ENCODE data around the gene DDX55.
"Not testable (repeated sequence)": the region's sequence is repeated elsewhere in the genome, so short reads cannot be mapped to it uniquely, and the experiment has no call there.

DDX55 gene, protein sequence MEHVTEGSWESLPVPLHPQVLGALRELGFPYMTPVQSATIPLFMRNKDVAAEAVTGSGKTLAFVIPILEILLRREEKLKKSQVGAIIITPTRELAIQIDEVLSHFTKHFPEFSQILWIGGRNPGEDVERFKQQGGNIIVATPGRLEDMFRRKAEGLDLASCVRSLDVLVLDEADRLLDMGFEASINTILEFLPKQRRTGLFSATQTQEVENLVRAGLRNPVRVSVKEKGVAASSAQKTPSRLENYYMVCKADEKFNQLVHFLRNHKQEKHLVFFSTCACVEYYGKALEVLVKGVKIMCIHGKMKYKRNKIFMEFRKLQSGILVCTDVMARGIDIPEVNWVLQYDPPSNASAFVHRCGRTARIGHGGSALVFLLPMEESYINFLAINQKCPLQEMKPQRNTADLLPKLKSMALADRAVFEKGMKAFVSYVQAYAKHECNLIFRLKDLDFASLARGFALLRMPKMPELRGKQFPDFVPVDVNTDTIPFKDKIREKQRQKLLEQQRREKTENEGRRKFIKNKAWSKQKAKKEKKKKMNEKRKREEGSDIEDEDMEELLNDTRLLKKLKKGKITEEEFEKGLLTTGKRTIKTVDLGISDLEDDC

DNA sequence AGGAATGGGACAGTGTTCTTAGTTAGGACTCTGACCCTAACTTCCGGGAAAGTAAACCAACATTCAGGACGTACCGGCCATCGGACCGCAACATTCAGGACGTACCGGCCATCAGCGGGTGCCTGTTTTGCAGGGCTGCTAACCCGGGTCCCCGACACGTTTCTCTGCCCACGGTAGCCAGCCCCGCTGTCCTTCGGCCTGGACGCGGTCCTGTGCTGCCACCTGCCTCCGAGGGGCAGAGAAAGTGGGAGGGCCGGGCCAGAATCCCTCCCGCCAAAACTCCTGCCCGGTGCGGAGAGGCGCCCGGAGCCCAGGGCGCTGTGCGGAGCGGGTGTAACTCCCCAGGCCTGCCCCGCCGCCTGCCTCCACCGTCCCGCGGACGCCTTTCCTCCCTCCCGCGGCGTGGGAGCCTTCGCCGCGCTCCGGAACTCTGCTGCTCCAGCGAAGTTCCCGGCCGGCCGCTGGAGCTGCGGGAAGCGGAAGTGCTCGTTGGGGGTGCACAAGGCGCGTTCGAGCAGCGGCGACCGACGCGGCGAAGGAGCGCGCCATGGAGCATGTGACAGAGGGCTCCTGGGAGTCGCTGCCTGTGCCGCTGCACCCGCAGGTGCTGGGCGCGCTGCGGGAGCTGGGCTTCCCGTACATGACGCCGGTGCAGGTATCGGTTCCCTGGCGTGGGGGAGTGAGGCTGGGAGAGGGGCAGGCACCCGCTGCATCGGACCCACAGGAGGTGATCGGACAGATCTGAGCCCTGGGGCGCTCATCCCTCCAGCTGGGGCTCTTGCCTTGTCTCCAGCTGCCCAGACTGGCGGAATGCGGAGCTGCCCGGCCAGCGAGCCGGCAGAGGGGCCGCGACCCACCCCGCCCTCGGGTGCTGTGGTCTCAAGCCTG, at the start of gene DDX55:
DDX55 (plus strand) TSS at position 498 of the 888 bp plus-strand sequence; CDS start at position 548, 50 bp downstream.
- DNase-seq (ENCODE audit: low spot score) (peak; percentile 59), FAIRE-seq (no peak)

DNA sequence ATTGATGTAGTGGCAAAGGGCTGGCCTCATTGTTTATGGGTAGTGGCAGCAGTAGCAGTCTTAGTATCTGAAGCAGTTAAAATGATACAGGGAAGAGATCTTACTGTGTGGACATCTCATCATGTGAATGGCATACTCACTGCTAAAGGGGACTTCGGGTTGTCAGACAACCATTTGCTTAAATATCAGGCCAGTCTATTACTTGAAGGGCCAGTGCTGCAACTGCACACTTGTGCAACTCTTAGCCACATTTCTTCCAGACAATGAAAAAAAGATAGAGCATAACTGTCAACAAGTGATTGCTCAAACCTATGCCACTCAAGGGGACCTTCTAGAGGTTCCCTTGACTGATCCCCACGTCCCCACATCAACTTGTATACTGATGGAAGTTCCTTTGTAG, 47.8 kb upstream of the DDX55 start:
- DNase-seq (ENCODE audit: low spot score); FAIRE-seq: not testable (repeated sequence)

DNA sequence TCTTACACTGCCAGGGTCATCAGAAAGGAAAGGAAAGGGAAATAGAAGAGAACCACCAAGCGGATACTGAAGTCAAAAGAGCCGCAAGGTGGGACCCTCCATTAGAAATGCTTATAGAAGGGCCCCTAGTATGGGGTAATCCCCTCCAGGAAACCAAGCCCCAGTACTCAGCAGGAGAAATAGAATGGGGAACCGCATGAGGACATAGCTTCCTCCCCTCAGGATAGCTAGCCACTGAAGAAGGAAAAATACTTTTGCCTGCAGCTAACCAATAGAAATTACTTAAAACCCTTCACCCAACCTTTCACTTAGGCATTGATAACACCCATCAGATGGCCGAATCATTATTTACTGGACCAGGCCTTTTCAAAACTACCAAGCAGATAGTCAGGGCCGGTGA, 47.1 kb upstream of the DDX55 start:
- not testable (repeated sequence) for DNase-seq (ENCODE audit: low spot score); FAIRE-seq

DNA sequence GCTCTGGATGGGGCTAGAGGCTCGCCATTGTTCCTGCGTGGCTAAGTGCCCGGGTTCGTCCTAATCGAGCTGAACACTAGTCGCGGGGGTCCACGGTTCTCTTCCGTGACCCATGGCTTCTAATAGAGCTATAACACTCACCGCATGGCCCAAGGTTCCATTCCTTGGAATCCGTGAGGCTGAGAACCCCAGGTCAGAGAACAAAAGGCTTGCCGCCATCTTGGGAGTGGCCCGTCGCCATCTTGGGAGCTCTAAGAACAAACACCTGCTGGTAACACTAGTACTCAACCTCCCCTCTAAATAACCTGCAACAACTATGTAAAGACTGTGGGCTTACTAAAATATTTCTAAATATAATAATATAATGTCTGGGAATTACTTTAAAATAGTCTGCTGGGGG, 43.4 kb upstream of the DDX55 start:
- FAIRE-seq: not testable (repeated sequence)

DNA sequence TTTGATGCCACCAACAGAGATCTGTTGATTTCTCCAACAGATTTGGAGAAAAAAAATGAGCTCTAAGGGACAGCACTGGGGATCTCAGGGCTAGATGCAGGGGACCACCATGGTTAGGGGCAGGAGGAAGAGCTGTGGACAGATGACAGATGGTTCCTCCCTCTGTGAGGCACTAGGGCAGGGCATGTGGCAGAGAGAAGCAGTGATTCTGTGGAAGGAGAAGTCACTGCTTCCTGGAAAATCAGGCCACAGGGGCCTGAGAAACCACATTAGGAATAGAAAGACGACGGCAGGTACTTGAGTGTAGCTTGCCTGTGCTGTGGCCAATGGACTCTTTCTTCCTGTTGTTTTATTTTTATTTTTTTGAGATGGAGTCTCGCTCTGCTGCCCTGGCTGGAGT, 42.4 kb upstream of the DDX55 start:
- FAIRE-seq (no peak), DNase-seq (ENCODE audit: low spot score) (no peak)

More for the DNA sequence above, 43.4 kb upstream of the DDX55 start:
- DNase-seq (ENCODE audit: low spot score): not testable (repeated sequence)

DNA sequence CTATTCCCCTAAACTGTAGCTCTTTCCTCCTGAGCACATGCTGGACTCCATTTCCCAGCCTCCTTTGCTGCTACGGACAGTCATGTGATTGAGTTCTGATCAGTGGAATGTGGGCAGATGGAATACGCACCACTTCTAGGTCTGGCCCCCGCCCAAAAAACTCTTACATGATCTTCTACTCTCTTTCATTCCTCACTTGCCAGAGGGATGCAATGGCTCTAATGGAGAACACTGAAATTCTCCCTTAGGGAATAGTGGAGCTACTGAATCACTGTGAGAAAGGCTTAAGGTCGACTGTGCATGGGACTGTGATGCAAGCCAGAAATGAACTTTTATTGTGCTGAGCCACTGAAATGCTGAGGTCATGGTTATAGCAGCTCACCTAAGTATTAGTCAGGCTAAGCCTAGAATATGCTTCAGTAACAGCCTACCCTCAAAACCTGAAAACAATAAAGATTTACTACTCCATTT, 30.5 kb upstream of the DDX55 start:
- FAIRE-seq (no peak), DNase-seq (ENCODE audit: low spot score) (no peak)

DNA sequence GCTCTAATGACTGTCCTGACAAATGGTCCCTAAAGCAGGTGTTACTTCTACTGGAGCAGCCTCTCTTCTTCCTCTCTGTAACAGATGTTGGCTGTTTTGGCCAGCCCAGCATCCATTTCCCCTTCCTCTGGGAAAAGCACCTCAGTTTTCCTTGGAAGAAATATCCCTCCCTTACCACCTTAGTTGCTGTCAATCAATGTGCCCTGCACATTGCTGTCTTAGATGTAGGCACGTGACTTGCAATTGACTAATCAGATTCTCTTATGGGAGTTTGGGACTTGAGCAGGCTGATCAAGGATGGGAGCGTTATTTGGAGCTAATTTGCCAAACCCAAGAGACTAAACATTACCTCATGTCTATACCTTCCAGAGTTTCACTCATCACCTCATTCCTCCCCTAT, 29.5 kb upstream of the DDX55 start:
- no peak for DNase-seq (ENCODE audit: low spot score)
- FAIRE-seq: no peak

DNA sequence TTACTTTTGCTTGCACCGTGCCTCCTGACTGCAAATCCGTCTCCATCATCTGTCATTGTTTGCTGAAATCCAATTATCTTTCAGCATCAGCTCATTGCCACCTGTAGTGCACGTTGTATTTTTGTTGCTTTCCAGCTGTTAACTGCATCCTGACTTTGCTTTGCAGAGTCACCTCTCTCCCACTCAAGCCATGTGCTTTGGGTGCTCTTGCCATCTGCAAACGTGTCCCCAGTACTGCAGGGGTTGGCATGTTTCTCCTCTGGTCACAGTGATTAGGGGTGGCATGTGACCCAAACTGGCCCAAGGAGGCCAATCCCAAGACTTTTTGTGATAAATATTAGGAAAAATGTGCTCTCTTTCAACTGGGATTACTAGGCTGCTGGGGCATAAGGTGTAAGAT, 28.0 kb upstream of the DDX55 start:
- DNase-seq (ENCODE audit: low spot score) (no peak), FAIRE-seq (no peak)

DNA sequence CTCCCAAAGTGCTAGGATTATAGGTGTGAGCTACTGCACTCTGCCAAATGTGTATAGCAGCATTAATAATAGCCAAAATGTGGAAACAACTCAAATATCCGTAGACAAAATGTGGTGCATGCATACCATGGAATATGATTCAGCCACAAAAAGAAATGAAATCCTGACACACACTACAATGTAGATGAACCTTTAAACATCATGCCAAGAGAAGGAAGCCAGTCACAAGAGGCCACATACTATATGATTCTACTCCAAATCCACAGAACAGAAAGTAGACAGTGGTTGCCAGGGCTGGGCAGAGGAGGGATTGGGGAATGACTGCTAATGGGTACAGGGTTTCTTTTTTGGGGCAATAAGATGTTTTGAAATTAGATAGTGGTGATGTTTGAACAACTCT, 25.3 kb upstream of the DDX55 start:
- no peak for FAIRE-seq
- no peak for DNase-seq (ENCODE audit: low spot score)

DNA sequence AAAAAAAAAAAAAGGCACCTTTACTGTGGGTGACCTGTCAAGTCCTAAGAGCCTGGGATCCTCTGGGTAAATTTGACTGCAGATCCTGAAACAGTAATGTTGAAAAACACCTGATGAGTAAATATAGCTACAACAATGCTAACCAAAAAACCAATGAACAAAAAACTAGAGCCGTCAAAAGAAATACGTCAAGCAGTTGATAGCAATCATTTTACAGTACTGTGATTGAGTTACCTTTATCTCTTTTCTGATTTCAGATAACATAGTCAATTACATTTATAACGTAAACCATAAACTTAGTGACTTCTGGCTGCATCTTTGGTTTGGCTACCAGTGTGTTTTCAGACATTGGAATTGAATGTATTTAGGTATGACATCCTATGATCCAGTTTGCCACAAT, 23.7 kb upstream of the DDX55 start:
- no peak for FAIRE-seq
- DNase-seq (ENCODE audit: low spot score): no peak

DNA sequence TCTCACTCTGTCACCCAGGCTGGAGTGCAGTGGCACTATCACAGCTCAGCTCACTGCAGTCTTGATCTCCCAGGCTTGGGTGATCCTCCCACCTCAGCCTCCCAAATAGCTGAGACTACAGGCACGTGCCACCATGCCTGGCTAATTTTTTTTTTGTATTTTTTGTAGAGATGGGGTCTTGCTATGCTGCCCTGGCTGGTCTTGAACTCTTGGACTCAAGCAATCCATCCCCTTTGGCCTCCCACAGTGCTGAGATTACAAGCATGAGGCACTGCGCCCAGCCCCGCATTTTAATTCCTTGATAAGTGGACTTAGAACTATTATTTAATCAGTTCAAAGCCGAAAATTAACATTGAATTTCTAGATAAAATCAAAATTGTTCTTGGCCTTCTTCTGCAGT, 23.1 kb upstream of the DDX55 start:
- not testable (repeated sequence) for DNase-seq (ENCODE audit: low spot score); FAIRE-seq

DNA sequence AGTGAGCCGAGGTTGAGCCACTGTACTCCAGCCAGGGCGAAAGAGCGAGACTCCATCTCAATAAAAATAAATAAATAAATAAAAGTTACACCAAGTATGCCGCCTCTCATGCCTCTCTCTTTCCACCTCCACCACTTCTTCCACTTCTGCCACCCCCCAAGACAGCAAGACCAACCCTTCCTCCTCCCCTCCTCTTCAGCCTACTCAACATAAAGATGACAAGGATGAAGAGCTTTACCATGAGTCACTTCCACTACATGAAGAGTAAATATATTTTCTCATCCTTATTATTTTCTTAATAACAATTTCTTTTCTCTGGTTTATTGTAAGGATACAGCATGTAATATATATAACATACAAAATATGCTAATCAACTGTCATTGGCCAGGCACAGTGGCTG, 21.1 kb upstream of the DDX55 start:
- DNase-seq (ENCODE audit: low spot score) (no peak), FAIRE-seq (no peak)

DNA sequence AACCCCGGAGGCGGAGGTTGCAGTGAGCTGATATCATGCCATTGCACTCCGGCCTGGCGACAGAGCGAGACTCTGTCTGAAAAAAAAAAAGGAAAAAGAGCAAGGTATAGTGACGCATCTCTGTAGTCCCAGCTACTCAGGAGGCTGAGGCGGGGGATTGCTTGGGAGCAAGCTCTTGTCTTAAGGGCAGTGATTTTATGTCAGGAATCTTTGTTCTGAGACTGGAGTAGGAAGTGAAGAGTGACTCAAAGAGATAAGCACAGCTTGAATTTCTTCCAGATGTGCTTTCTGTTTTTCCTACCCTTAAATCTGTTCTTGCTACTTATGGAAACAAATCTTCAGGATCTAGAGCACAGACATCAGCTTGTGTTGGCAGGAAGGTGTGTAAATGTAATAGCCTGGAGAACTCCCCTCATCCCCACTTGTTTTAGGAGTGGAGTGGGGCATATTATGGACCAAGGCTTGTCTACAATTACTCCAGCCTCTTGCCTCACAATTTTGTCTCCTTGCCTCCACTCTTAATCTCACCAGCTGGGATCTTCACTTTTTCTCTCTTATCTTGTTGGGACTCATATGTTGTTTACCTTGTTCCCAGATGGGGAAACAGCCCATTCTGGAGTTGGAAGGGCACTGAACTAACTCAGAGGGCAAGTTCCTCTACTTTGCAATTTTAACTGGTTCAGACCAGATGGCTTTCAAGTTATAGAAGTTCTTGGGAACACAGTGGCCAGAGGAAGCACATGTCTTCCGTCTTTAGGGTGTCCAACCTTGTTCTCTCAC, 10.0 kb upstream of the DDX55 start:
- DNase-seq (ENCODE audit: low spot score) (no peak), FAIRE-seq (no peak)

DNA sequence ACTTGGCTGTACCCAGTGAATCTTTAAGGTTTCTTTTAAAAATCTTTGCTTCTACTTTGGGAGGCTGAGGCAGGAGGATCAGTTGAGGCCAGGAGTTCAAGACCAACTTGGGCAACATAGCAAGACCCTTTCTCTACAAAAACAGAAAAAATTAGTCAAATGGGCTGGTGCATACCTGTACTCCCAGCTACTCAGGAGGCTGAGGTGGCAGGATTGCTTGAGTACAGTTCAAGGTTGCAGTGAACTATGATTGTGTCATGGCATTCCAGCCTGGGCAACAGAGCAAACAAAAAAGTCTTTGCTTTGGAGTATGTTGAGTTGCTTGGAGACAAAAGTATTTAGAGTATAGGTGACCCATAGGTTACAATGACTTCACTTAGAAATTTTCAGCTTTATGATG, 6.2 kb upstream of the DDX55 start:
- no peak for FAIRE-seq
- no peak for DNase-seq (ENCODE audit: low spot score)

DNA sequence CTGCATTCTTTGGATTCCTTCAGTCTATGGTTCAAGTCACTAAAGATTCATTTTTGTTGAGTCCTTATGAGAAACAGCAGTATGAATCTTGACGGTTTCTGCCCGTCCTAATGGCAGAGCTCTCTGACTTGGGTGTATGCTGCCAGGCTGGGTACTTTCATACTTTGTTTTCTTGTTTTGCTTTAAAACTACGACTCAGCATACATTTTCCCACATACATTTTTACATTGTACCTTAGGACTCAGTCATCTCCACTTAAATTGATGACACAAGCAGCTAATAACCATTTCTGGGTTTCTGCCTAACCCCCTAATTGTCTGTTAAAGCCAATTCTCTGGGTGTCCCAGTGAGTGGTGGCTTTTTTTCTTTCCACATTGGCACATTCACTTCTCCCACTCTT, 4.8 kb upstream of the DDX55 start:
- DNase-seq (ENCODE audit: low spot score) (no peak), FAIRE-seq (no peak)

DNA sequence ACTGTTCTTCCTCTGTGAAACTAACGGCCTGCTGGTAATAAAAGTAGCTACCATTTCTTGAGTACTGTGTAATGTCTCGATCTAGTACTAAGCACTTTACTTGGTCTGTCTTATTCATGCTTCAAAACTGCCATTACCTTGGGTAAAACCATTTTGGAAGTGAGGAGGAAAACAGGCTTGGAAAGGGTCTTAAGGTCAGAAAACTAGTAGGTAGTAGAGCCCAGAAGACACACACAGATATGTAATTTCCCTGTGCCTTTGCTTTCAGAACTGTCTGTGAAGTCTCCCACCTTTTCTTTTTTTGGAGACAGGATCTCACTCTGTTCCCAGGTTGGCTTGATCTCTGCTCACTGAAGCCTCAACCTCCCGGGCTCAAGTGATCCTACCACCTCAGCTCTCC, 3.4 kb upstream of the DDX55 start:
- FAIRE-seq (no peak), DNase-seq (ENCODE audit: low spot score) (no peak)

DNA sequence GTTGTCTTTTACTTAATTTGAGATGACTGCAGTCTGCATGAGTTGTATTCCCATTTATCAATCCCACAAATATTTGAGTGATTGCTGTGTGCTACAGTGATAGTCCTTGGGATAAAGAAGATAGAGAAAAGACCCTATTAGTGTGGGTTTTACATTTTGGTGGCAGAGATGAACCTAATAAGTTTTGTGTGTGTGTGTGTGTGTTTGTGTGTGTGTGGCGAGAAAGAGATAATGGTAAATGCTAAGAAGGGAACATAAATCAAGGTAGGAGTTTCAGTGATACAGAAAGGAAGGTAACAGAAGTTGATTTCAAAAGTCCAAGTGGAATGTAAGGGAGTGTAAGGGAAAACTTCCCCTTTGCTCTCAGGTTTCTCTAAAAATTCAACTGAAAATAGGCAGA, 2.6 kb upstream of the DDX55 start:
- FAIRE-seq: no peak
- no peak for DNase-seq (ENCODE audit: low spot score)

DNA sequence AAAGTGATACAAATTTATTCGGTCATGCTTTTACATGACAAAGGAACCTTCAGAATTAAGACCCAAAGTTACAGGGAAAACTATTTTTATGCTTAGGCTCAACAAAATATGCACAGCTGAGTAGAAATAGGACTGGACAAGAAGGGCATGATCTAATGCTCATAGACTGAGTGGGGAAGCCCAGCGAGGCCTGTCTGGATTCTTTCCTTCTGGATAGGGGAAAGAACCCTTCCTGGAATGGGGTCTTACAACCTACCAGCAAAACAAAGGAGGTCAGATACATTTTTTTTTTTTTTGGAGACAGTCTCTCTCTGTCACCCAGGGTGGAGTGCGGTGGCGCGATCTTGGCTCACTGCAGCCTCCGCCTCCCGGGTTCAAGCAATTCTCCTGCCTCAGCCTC, 2.2 kb upstream of the DDX55 start:
- FAIRE-seq (no peak), DNase-seq (ENCODE audit: low spot score) (no peak)

DNA sequence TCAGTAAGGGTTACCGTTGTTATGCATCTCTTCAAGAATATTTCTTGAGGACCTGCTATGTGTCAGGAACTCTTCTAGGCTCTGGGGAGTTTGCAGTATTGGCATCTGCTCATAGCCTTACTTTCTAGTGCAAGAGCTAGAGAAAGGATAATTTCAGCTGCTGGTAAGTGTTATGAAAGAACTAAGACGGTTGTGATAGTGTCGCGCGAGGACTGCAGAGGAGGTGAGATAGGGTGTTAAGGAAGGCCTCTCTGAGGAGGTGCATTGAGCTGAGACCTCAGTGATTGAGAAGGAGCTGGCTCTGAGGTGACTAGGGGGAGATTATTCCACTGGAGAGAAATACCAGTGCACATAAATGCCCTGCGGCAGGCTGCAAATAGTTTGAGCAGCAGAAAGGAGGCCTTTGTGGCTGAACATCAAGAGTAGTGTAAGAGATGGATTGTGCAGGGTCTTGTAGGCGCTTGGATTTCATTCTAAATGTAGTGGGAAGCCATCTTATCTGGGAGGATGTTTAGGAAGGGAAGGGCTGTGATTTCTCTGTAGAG, 824 bp downstream of the DDX55 start:
- no peak for FAIRE-seq

DNA sequence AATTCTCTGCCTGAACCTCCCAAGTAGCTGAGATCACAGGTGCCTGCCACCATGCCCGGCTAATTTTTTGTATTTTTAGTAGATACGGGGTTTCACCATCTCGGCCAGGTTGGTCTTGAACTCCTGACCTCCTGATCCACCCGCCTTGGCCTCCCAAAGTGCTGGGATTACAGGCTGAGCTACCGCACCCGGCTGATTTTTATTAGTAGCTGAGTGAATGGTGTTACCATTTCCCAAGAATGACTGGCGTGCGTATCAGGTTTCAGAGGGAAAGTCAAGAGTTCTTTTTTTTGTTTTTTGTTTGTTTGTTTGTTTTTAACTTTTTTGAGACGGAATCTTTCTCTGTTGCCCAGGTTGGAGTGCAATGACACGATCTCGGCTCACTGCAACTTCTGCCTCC, 1.6 kb downstream of the DDX55 start:
- not testable (repeated sequence) for FAIRE-seq

More for the DNA sequence above, 824 bp downstream of the DDX55 start:
- DNase-seq (ENCODE audit: low spot score): no peak

DNA sequence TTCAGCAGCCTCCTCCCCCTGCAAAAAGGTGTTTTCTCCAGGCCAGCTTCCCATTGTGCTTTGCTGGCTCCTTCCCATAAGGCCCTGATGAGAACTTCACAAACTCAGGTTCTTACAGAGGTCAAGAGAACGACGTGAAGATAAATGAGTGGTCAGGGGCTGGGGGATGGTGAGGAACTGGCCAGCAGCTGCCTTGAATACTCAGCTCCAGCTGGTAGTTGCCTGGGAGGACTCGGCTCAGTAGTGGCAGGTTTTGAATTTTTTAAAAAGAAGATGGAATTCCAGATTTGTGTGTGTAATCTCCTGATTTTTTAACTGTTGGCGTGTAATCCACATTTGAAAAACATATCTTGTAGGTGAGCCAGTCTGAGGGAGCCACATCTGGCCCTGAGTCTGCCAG, 5.9 kb downstream of the DDX55 start:
- FAIRE-seq (no peak), DNase-seq (ENCODE audit: low spot score) (no peak)

More for the DNA sequence above, 1.6 kb downstream of the DDX55 start:
- DNase-seq (ENCODE audit: low spot score): not testable (repeated sequence)
